ENCODE data around the gene DTNBP1. TPM values are rescaled to one million over a fixed set of nuclear protein-coding genes. Genes with fewer than 3 reads are reported as not detected.
A peak's percentile ranks its signal among the peaks of the same experiment; 100 is the strongest.

DTNBP1 gene
- total and polyA plus RNA-seq, 2 of the 4 experiments (the other 2 are of a cell fraction): 4.8 to 18.7 TPM

GRCh38 chr6:15626878-15627674 lies 35.8 kb downstream of the DTNBP1 start:
- BruUV-seq (replicated peaks): no TSS peak
- no peaks in the 10 kb centered on the region; the same call in 1 of the 2 replicates for H3K36me3 ChIP-seq (ENCODE audit: control insufficient read depth, insufficient read depth, low read length)
- H3K9me1 ChIP-seq (ENCODE audit: insufficient read depth, low read length): no peaks in the 10 kb centered on the region
- no peak for TF ChIP-seq SMC3 (IDR thresholded peaks at IDR 0.05; ENCODE audit: low read depth, low read length)
- TF ChIP-seq USF2 (IDR thresholded peaks at IDR 0.05; ENCODE audit: low read depth, low read length): no peak
- no peak overlapping the region for H2BK5ac ChIP-seq (ENCODE audit: low read depth, low read length, poor library complexity, severe bottlenecking)
- CTCF ChIA-PET: interaction anchor here (0.6 kb wide), 1 partner anchor 1435 kb away, joined by 3 read pairs; no protein-coding TSS in a partner anchor
- dilution Hi-C loops (cut with HindIII; ENCODE audit: low sequenced_read_pairs, unreplicated experiment) (no loop called here), intact Hi-C loops (cut with micrococcal nuclease) (loop anchor here (10.0 kb wide), 1 partner anchor 792 kb away; no protein-coding TSS in a partner anchor), in situ Hi-C loops (cut with MboI; ENCODE audit: low sequenced_read_pairs) (no loop called here)
- no peaks in the 10 kb centered on the region for H3K9me3 ChIP-seq (ENCODE audit: control insufficient read depth, insufficient read depth, low read length)
- peaks cover 14% of the 10 kb centered on the region; the same call in 1 of the 2 replicates for H4K20me1 ChIP-seq (ENCODE audit: insufficient read depth, low read length)
- H4K5ac ChIP-seq (ENCODE audit: low read depth, low read length): no peak overlapping the region
- no peak overlapping the region for H3K4me3 ChIP-seq (ENCODE audit: insufficient read depth, low read depth, low read length)
- no peak overlapping the region for H2BK20ac ChIP-seq (ENCODE audit: low read depth, low read length)
- H3K79me1 ChIP-seq (ENCODE audit: low read depth in 1 of 2, low read length in 2 of 2): peaks cover 0 to 8% of the 10 kb centered on the region in 2 experiments; a peak in 2 of 4 replicates
- no peak for DNase-seq
- no peaks in the 10 kb centered on the region for H3K27me3 ChIP-seq (ENCODE audit: control insufficient read depth, insufficient read depth, low read length)
- H3K4ac ChIP-seq (ENCODE audit: low read depth, low read length): no peak overlapping the region
- H3K18ac ChIP-seq (ENCODE audit: low read depth, low read length): no peak overlapping the region
- H3K9ac ChIP-seq (ENCODE audit: low read depth, low read length): no peak overlapping the region
- H3K4me2 ChIP-seq (ENCODE audit: low read depth, low read length): no peak overlapping the region
- H3K23ac ChIP-seq (ENCODE audit: low read depth, low read length): no peak overlapping the region; the same call in 1 of the 2 replicates
- H3K56ac ChIP-seq (ENCODE audit: extremely low read depth, insufficient read depth, low read length): no peak overlapping the region
- 0 out of 2 replicates have a peak overlapping the region, but pooled peaks have one; percentile 48 for H2AK5ac ChIP-seq (ENCODE audit: low read depth, low read length)
- H3K27ac ChIP-seq (ENCODE audit: insufficient read depth, low read length): no peak overlapping the region
- WGBS, 2 experiments (ENCODE audit: extremely low coverage in 2 of 2, insufficient read length in 1 of 2): 72% methylated on average over 2 of the region's 8 CpGs; no CpG with 5 or more reads in 1 of the 2 experiments
- no peak for ATAC-seq (ENCODE audit: low read depth)
- no peak overlapping the region for H3K14ac ChIP-seq (replicated peaks; ENCODE audit: low read depth, low read length)
- no peak overlapping the region for H4K8ac ChIP-seq (ENCODE audit: low read depth in 2 of 2, low read length in 2 of 2)
- H3K4me1 ChIP-seq (ENCODE audit: control insufficient read depth, insufficient read depth, low read length): peaks cover 9% of the 10 kb centered on the region
- POLR2A ChIA-PET (ENCODE audit: unreplicated experiment): no interaction called here
- no peak overlapping the region for H2AFZ ChIP-seq (replicated peaks; ENCODE audit: low read length, poor library complexity)
- 0 out of 2 replicates have a peak overlapping the region, but pooled peaks have one; percentile 19 for H2BK120ac ChIP-seq (ENCODE audit: low read depth, low read length)
- no peak overlapping the region for H2AK9ac ChIP-seq (replicated peaks; ENCODE audit: low read depth, low read length, poor library complexity)
- H2BK15ac ChIP-seq (ENCODE audit: low read depth, low read length): no peak overlapping the region
- H4K91ac ChIP-seq (ENCODE audit: insufficient read depth, low read depth, low read length): no peak overlapping the region
